Heart right ventricle (tissue), 16 donors: Measurements from ENCODE around the gene LRRC15. TPM values are rescaled to one million over a fixed set of nuclear protein-coding genes. Genes with fewer than 3 reads are reported as not detected.

Experiments
- ATAC-seq, 8 donors: fragments of 200-7000 bp; cut with Tn5 transposase; one replicate each; pipeline ENCODE4 v1.9.1; 2020; ENCODE audit warnings: mild to moderate bottlenecking in 8 of 8, moderate library complexity in 8 of 8, moderate number of reproducible peaks in 1 of 8
- DNase-seq, 2 donors: peaks; one replicate each; pipeline ENCODE4 v3.0.0-alpha.2; 2020
- H3K27ac ChIP-seq, 10 donors: fragments of 200-600 bp; sonication (generic) in 2 of 10; one replicate each; pipeline versions ENCODE4 v1.5.0 to v1.8.0; 2020 to 2022; ENCODE audit warnings: mild to moderate bottlenecking in 3 of 10
- H3K27me3 ChIP-seq, 7 donors: fragments of 200-600 bp; one replicate each; pipeline ENCODE4 v1.8.0; 2021 to 2022; ENCODE audit warnings: mild to moderate bottlenecking in 2 of 7
- H3K36me3 ChIP-seq, 9 donors: fragments of 200-600 bp; sonication (generic) in 1 of 9; one replicate each; pipeline versions ENCODE4 v1.5.0 to v1.8.0; 2020 to 2022; ENCODE audit warnings: mild to moderate bottlenecking in 2 of 9
- H3K4me1 ChIP-seq, 9 donors: fragments of 200-600 bp; sonication (generic) in 1 of 9; one replicate each; pipeline versions ENCODE4 v1.5.0 to v1.8.0; 2020 to 2022; ENCODE audit warnings: mild to moderate bottlenecking in 4 of 9
- H3K4me3 ChIP-seq, 10 donors: fragments of 200-600 bp; sonication (generic) in 2 of 10; one replicate each; pipeline versions ENCODE4 v1.5.0 to v1.8.0; 2020 to 2022; ENCODE audit warnings: mild to moderate bottlenecking in 7 of 10, moderate library complexity in 2 of 10
- H3K9me3 ChIP-seq, 11 donors: fragments of 200-600 bp in 10 of 11; sonication (generic) in 2 of 11; one replicate each; pipeline versions ENCODE4 v1.5.0 to v1.8.0; 2013 to 2022; ENCODE audit warnings: mild to moderate bottlenecking in 2 of 11, control low read depth in 1 of 11, moderate library complexity in 1 of 11
- WGBS, 2 donors: extraction: QIAGEN DNeasy Blood & Tissue Kit; methylation state at CpG; one replicate each; pipeline ENCODE4 v1.1.7; 2013; ENCODE audit warnings: inconsistent platforms in 1 of 2; 5-methylcytosine and 5-hydroxymethylcytosine counted together
- intact Hi-C, 10 donors: fragments of 100-400 bp; cut with DNase I; formaldehyde crosslinking; loops; one replicate each; pipeline versions ENCODE4 v1.11.1 to v1.14.2; 2022
- polyA plus RNA-seq, 2 donors: library from polyadenylated mRNA; stranded (reverse); fragments of 200-250 nt; gene quantifications; one replicate each; pipeline ENCODE4 v1.2.3, GENCODE V29; 2013
- total RNA-seq, 10 donors: library from RNA; stranded (reverse); fragmentation: NEBNext Ultra II Directional in 3 of 10; extraction: Animal tissue kit (Norgen Biotek cat#: 25700) in 3 of 10; gene quantifications; one replicate each; pipeline versions ENCODE4 v1.2.1 to v1.2.4, GENCODE V29; 2021 to 2023
- TF ChIP-seq, protein P1 (sequence below), 9 donors: fragments of 200-600 bp; sonication (generic) in 2 of 9; IDR thresholded peaks; one replicate each; pipeline versions ENCODE4 v1.5.0 to v1.8.0; 2021 to 2022; ENCODE audit warnings: antibody characterized with exemption in 9 of 9, mild to moderate bottlenecking in 5 of 9, moderate library complexity in 1 of 9
- donor health status: Arrhythmogenic right ventricular cardiomyopathy.
- donor health status: ischemic (EF 13 %, LVEDD 7.1; RV severe dilation, severe dysfunction).
- donor health status: healthy with polysubstance abuse.
- donor health status: DM: no; HTN: yes; CAD: no.
- donor health status: DM: no; HTN: no; CAD: no.
- donor health status: ischemic (EF 25% LVEDD 6.9; RV normal size, moderate dysfunction).
- donor health status: ischemic (EF 25% LVEDD 5.7; RV mildly dilated, moderate dysfunction).
- donor health status: healthy.
- donor health status: DM: yes; HTN: yes; CAD: no.
- donor health status: Ischemic cardiomyopathy.
- donor health status: ischemic (EF 35%, LVEDD 5.7; RV mildly dilated, moderate dysfunction).
- donor health status: nonischemic (EF 11% LVEDD 7.7; RV severe dilation, severe dysfunction).
- donor health status: DM: yes; HTN: yes; CAD: no.
- donor health status: PGD.
- donor health status: ischemic (EF 29% LVEDD 5.4; RV normal size, mild dysfunction).
- donor health status: nonischemic (EF 23%, LVEDD 6.1; RV moderate dilation, normal function).

LRRC15 gene
- total and polyA plus RNA-seq, 12 donors = 0.05 to 0.81 (median 0.21) TPM; not detected in 1

DNA sequence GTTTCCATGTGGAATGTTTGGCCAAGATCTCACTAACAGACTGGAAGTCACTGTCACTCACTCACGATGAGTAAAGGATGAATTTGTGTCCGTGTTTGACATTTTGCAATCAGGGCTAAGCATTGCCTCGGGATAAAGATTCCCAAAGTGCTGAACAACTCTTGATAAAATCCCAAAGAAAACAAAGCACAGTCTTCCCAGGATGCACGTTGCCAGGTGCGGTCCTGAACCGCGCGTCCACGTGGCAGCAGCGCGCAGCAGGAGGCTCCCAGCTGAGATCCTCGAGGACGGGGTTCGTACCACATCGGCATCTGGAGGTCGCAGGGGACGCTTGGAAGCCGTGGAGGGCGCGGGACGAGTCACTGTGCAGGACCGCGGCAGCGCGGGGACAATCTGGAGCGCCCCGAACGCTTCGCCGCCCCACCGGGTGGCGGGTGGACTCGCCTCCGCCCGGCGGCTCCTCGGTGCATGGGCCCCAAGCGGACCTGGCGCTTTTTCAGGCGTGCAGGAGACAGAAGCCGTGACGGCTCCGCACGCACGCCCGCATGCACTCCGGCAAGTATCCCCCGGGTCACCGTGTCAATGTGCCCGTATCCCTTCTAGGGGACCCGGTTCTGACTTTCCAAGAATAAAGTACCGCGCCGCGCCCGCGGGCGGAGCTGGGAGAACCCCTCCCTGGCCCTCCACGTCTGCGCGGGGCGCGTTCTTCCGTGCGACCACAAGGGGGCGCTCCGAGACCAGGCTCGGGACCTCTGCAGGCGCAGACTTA is 36.1 kb downstream of the LRRC15 start:
- WGBS, 2 donors = 2 to 3% methylated on average over 69 of the region's 69 CpGs
- DNase-seq (peak; percentile 84 to 90), ATAC-seq (peak; percentile 82 to 94 (median 92))
- peaks cover 0 to 28% (median 12%) of the 10 kb centered on the region in 9 donors for H3K4me1 ChIP-seq
- H3K9me3 ChIP-seq = no peaks in the 10 kb centered on the region
- TF ChIP-seq, protein P1, sequence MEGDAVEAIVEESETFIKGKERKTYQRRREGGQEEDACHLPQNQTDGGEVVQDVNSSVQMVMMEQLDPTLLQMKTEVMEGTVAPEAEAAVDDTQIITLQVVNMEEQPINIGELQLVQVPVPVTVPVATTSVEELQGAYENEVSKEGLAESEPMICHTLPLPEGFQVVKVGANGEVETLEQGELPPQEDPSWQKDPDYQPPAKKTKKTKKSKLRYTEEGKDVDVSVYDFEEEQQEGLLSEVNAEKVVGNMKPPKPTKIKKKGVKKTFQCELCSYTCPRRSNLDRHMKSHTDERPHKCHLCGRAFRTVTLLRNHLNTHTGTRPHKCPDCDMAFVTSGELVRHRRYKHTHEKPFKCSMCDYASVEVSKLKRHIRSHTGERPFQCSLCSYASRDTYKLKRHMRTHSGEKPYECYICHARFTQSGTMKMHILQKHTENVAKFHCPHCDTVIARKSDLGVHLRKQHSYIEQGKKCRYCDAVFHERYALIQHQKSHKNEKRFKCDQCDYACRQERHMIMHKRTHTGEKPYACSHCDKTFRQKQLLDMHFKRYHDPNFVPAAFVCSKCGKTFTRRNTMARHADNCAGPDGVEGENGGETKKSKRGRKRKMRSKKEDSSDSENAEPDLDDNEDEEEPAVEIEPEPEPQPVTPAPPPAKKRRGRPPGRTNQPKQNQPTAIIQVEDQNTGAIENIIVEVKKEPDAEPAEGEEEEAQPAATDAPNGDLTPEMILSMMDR (IDR thresholded peaks at IDR 0.05) = peak; percentile 98 to 99 (median 99)
- H3K27me3 ChIP-seq = peaks cover 0 to 55% (median 32%) of the 10 kb centered on the region in 7 donors
- intact Hi-C loops = loop anchor here (1.0 to 10.0 kb wide), 11 partner anchors 69 to 291 kb away; no protein-coding TSS in a partner anchor
- no peaks in the 10 kb centered on the region for H3K36me3 ChIP-seq
- H3K4me3 ChIP-seq = peak overlapping the region in 9 of 10 donors; percentile 23 to 61 (median 46)
- H3K27ac ChIP-seq = no peak overlapping the region

DNA sequence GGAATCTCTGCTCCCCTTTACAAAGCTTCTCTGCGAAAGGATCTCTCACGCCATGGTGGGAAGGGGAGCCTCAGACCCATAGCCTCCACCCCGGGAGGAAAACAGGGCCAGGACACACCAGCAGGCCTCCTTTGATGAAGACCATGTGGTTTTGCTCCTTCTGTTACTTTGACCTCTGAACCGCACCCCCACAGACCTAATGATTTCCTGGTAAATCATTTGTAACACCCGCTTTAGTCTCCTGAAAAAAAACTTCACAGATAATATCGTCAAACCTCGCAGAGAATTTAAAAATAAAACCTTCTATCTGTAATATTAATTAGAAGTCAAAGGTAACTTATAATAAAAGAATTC is 36.7 kb downstream of the LRRC15 start:
- Histone ChIP-seq H3K27ac (no peak overlapping the region), H3K4me3 (no peak overlapping the region), H3K4me1 (peaks cover 0 to 28% (median 12%) of the 10 kb centered on the region in 9 donors), H3K27me3 (peaks cover 0 to 61% (median 36%) of the 10 kb centered on the region in 7 donors), H3K9me3 (no peaks in the 10 kb centered on the region), H3K36me3 (no peaks in the 10 kb centered on the region)
- intact Hi-C loops = loop anchor here (1.0 to 10.0 kb wide), 11 partner anchors 69 to 292 kb away; no protein-coding TSS in a partner anchor
- 86 to 89% methylated on average over 7 of the region's 7 CpGs for WGBS, 2 donors
- DNase-seq (no peak), ATAC-seq (no peak)
- TF ChIP-seq, protein P1 (IDR thresholded peaks at IDR 0.05) = no peak

DNA sequence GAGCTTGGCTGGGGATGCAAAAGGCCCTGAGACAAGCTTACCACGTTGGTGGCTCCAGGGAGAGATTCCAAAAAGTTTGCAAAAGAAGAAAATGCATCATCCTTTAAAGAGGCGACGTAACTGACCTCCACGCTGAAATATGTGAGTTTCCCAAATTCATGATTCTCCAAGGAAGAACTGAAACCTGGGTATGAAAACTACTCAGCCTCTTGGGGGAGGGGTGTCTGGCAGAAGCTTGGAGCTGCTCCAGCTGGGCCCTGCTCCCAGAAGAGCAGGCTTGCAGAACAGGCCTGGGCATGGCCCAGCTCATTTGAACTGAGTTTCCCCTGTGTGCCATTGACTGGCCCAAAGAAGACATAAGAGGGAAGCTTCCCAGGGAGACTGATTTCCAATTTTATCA is 39.0 kb downstream of the LRRC15 start:
- DNase-seq = peak; percentile 50 to 68
- H3K27ac ChIP-seq = peak overlapping the region in 3 of 10 donors; percentile 20 to 42 (median 42)
- H3K27me3 ChIP-seq = peaks cover 0 to 62% (median 42%) of the 10 kb centered on the region in 7 donors

DNA sequence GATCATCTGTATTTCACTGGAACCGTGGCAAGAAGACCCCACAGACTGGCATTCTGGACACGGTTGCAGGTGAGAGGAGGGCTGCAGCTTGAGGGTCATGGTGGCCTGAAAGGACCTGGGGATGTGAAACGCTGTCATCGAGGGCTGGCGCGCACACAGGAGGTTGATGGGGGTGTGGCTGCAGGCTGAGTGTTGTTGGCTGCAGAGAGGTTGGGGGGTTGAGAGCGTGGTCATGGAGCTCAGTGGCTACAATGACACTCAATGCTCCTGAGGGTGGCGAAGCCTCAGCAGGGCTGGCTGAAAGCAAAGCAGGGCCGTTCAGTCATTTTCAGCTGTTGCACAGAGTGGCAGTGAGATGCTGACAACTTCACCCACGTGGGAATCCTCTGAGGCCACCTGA is 39.4 kb downstream of the LRRC15 start:
- DNase-seq = no peak
- Histone ChIP-seq H3K36me3 (no peaks in the 10 kb centered on the region), H3K27me3 (peaks cover 0 to 63% (median 44%) of the 10 kb centered on the region in 7 donors), H3K4me3 (no peak overlapping the region), H3K9me3 (no peaks in the 10 kb centered on the region), H3K27ac (peak overlapping the region in 2 of 10 donors; percentile 42), H3K4me1 (peaks cover 0 to 28% (median 12%) of the 10 kb centered on the region in 9 donors)
- intact Hi-C loops = loop anchor here in 9 of 10 donors (5.0 to 10.0 kb wide), 8 partner anchors 72 to 295 kb away; no protein-coding TSS in a partner anchor
- TF ChIP-seq, protein P1 (IDR thresholded peaks at IDR 0.05) = no peak
- WGBS, 2 donors = 55 to 67% methylated on average over 10 of the region's 10 CpGs
- peak in 5 of 8 donors; percentile 14 to 35 (median 26) for ATAC-seq

More for the DNA sequence above, 39.0 kb downstream of the LRRC15 start:
- 46 to 79% methylated on average over 4 of the region's 4 CpGs for WGBS, 2 donors
- intact Hi-C loops = loop anchor here in 9 of 10 donors (5.0 to 10.0 kb wide), 8 partner anchors 72 to 294 kb away; no protein-coding TSS in a partner anchor
- H3K9me3 ChIP-seq = no peaks in the 10 kb centered on the region
- no peak overlapping the region for H3K4me3 ChIP-seq
- ATAC-seq = peak; percentile 40 to 81 (median 64)
- peaks cover 0 to 28% (median 12%) of the 10 kb centered on the region in 9 donors for H3K4me1 ChIP-seq
- TF ChIP-seq, protein P1 (IDR thresholded peaks at IDR 0.05) = no peak
- H3K36me3 ChIP-seq = no peaks in the 10 kb centered on the region
